ENCODE results near the gene OCA2.

DNA sequence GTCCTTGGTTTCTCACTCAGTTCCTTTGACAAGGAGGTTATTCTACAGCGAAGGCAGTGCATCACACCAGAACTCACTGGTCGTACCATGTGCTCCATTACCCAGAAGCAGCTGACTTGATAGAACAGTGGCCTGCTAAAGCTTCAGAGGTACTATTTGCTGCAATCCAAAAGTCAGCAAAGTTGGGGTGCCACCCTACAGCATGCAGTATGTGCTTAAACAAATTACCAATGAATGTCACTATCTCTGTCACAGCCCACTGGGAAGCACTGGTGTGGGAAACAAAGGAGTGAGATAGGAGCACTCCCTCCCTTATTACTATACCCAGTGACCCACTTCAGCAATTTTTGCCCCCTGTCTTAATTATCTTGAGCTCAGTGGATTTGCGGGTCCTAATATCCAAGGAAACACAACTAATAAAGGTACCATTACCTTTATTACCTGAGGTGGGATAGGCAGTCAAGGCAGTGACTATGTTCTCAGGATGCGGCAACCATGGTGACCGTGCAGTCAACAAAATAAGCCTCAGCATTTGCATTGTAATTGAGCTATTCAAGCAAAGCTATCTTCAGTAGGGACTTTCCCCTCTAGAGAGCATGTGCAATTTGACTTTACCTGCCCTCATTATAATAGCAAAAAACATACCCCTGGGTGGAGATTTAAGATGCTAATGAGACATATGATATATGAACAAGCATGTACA, 199.4 kb downstream of the OCA2 start:
- no peak for TF ChIP-seq EGR1 (IDR thresholded peaks at IDR 0.05; ENCODE audit: borderline replicate concordance, low read depth, low read length)
- TF ChIP-seq HDAC6 (IDR thresholded peaks at IDR 0.05; ENCODE audit: low read depth, low read length) = no peak
- TF ChIP-seq, protein P1, sequence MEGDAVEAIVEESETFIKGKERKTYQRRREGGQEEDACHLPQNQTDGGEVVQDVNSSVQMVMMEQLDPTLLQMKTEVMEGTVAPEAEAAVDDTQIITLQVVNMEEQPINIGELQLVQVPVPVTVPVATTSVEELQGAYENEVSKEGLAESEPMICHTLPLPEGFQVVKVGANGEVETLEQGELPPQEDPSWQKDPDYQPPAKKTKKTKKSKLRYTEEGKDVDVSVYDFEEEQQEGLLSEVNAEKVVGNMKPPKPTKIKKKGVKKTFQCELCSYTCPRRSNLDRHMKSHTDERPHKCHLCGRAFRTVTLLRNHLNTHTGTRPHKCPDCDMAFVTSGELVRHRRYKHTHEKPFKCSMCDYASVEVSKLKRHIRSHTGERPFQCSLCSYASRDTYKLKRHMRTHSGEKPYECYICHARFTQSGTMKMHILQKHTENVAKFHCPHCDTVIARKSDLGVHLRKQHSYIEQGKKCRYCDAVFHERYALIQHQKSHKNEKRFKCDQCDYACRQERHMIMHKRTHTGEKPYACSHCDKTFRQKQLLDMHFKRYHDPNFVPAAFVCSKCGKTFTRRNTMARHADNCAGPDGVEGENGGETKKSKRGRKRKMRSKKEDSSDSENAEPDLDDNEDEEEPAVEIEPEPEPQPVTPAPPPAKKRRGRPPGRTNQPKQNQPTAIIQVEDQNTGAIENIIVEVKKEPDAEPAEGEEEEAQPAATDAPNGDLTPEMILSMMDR (IDR thresholded peaks at IDR 0.05; ENCODE audit: control extremely low read depth in 1 of 3, insufficient read depth in 1 of 3, low read depth in 1 of 3, low read length in 3 of 3) = no peak

Measured in H1 (cell line).